ENCODE results near the gene WNT7B.

- TF ChIP-seq CTCF (IDR thresholded peaks at IDR 0.05) = no peak
- TF ChIP-seq POLR2A (IDR thresholded peaks at IDR 0.05) = no peak
These were observed 53.1 kb downstream of the WNT7B start for GRCh38 chr22:45923835-45924234.

All from Peyer's patch (tissue), 4 donors.